WERI-Rb-1 (cell line): ENCODE results near the gene HS3ST4.

Source experiments
- DNase-seq: peaks from one replicate; pipeline ENCODE4 v3.0.0-alpha.2; 2020
- H3K27ac ChIP-seq: fragments of 250-450 bp; sonication (Bioruptor Pico); 2 replicates; pipeline ENCODE4 v1.5.1; 2020; ENCODE audit warnings: mild to moderate bottlenecking, moderate library complexity
- H3K27me3 ChIP-seq: fragments of 250-450 bp; sonication (Bioruptor Pico); 2 replicates; pipeline ENCODE4 v1.5.1; 2021; ENCODE audit warnings: mild to moderate bottlenecking, low read depth, moderate library complexity; ENCODE audit not compliant: insufficient read depth, severe bottlenecking
- H3K36me3 ChIP-seq: fragments of 250-450 bp; sonication (Bioruptor Pico); 2 replicates; pipeline ENCODE4 v1.5.1; 2020; ENCODE audit warnings: mild to moderate bottlenecking, moderate library complexity
- H3K4me3 ChIP-seq: 2 replicates; pipeline ENCODE4 v1.5.1; 2011; ENCODE audit warnings: low read depth, mild to moderate bottlenecking, control low read depth, low read length
- H3K9me3 ChIP-seq: fragments of 250-450 bp; sonication (Bioruptor Pico); 2 replicates; pipeline ENCODE4 v1.5.1; 2021; ENCODE audit warnings: mild to moderate bottlenecking, moderate library complexity; ENCODE audit not compliant: severe bottlenecking
- CTCF ChIP-seq: IDR thresholded peaks from 2 replicates; pipeline ENCODE4 v1.5.1; 2011; ENCODE audit warnings: low read depth, mild to moderate bottlenecking, control low read depth, inconsistent platforms, low read length

Gene HS3ST4

GRCh38 chr16:25689137-25689836 is 2.5 kb upstream of the HS3ST4 start:
- Histone ChIP-seq H3K9me3 (no peaks in the 10 kb centered on the region), H3K27me3 (no peaks in the 10 kb centered on the region), H3K27ac (no peak overlapping the region), H3K36me3 (peaks cover 10% of the 10 kb centered on the region; the same call in 1 of the 2 replicates), H3K4me3 (no peak overlapping the region)
- no peak for TF ChIP-seq CTCF
- no peak for DNase-seq

- no peak overlapping the region; the same call in 1 of the 2 replicates for H3K27ac ChIP-seq
- peak; percentile 49 for TF ChIP-seq CTCF
- no peak for DNase-seq
- H3K27me3 ChIP-seq = no peaks in the 10 kb centered on the region
- H3K9me3 ChIP-seq = no peaks in the 10 kb centered on the region
- no peak overlapping the region for H3K4me3 ChIP-seq
- H3K36me3 ChIP-seq = peaks cover 20% of the 10 kb centered on the region
These were observed 1.1 kb upstream of the HS3ST4 start for GRCh38 chr16:25690552-25691143.

- H3K27ac ChIP-seq = peak overlapping the region; percentile 87
- H3K27me3 ChIP-seq = no peaks in the 10 kb centered on the region
- H3K9me3 ChIP-seq = no peaks in the 10 kb centered on the region
- TF ChIP-seq CTCF = no peak
- peaks cover 34% of the 10 kb centered on the region for H3K36me3 ChIP-seq
- peak; percentile 33 for DNase-seq
- peak overlapping the region; percentile 63 for H3K4me3 ChIP-seq
These were observed 587 bp downstream of the HS3ST4 start for GRCh38 chr16:25692351-25692741.

- Histone ChIP-seq H3K4me3 (peak overlapping the region; percentile 63), H3K9me3 (no peaks in the 10 kb centered on the region), H3K27ac (peak overlapping the region; percentile 87), H3K27me3 (no peaks in the 10 kb centered on the region), H3K36me3 (peaks cover 39% of the 10 kb centered on the region)
- DNase-seq = peak; percentile 33
- TF ChIP-seq CTCF = no peak
These were observed 1.2 kb downstream of the HS3ST4 start for GRCh38 chr16:25692742-25693508.

GRCh38 chr16:25693631-25694030 is 1.9 kb downstream of the HS3ST4 start:
- Histone ChIP-seq H3K27me3 (no peaks in the 10 kb centered on the region), H3K9me3 (no peaks in the 10 kb centered on the region), H3K27ac (peak overlapping the region; percentile 87), H3K4me3 (peak overlapping the region; percentile 63), H3K36me3 (peaks cover 42% of the 10 kb centered on the region)
- DNase-seq = peak; percentile 69
- TF ChIP-seq CTCF = no peak
